ENCODE results near the gene SNX21.

GRCh38 chr20:45813489-45813888 is 20.1 kb upstream of the SNX21 start:
- TF ChIP-seq CTCF (IDR thresholded peaks at IDR 0.05; ENCODE audit: low read depth, low read length, missing input control) (no peak), ATF3 (IDR thresholded peaks at IDR 0.05) (no peak), RXRA (IDR thresholded peaks at IDR 0.05) (no peak), NR2F2 (IDR thresholded peaks at IDR 0.05) (no peak), JUND (IDR thresholded peaks at IDR 0.05) (no peak), TAF1 (conservative IDR thresholded peaks at IDR 0.05) (no peak), GABPA (IDR thresholded peaks at IDR 0.05 in 1 of 2, conservative IDR thresholded peaks at IDR 0.05 in 1 of 2) (no peak), SP1 (IDR thresholded peaks at IDR 0.05) (no peak), ZBTB33 (IDR thresholded peaks at IDR 0.05) (no peak)
